ENCODE measurements around the gene ARHGAP4.

Gene ARHGAP4

GRCh38 chrX:153963546-153963945 is 37.5 kb upstream of the ARHGAP4 start:
- no peak for DNase-seq (ENCODE audit: low spot score)

- DNase-seq (ENCODE audit: low spot score): no peak
Observed at GRCh38 chrX:153961292-153961691, 35.2 kb upstream of the ARHGAP4 start.

GRCh38 chrX:153960786-153961185 is 34.7 kb upstream of the ARHGAP4 start:
- no peak for DNase-seq (ENCODE audit: low spot score)

- no peak for DNase-seq (ENCODE audit: low spot score)
Observed at GRCh38 chrX:153960077-153960476, 34.0 kb upstream of the ARHGAP4 start.

- DNase-seq (ENCODE audit: low spot score): no peak
Observed at GRCh38 chrX:153959649-153960048, 33.6 kb upstream of the ARHGAP4 start.

GRCh38 chrX:153958605-153959004 is 32.5 kb upstream of the ARHGAP4 start:
- no peak for DNase-seq (ENCODE audit: low spot score)

- DNase-seq (ENCODE audit: low spot score): no peak
Observed at GRCh38 chrX:153957224-153957623, 31.2 kb upstream of the ARHGAP4 start.

GRCh38 chrX:153956044-153956907 is 30.2 kb upstream of the ARHGAP4 start:
- no peak for DNase-seq (ENCODE audit: low spot score)

GRCh38 chrX:153955228-153955732 is 29.2 kb upstream of the ARHGAP4 start:
- DNase-seq (ENCODE audit: low spot score): no peak

GRCh38 chrX:153954558-153955227 is 28.6 kb upstream of the ARHGAP4 start:
- DNase-seq (ENCODE audit: low spot score): no peak

- no peak for DNase-seq (ENCODE audit: low spot score)
Observed at GRCh38 chrX:153953892-153954557, 28.0 kb upstream of the ARHGAP4 start.

GRCh38 chrX:153953342-153953830 is 27.3 kb upstream of the ARHGAP4 start:
- peak; percentile 45 for DNase-seq (ENCODE audit: low spot score)

- DNase-seq (ENCODE audit: low spot score): no peak
Observed at GRCh38 chrX:153952373-153953026, 26.4 kb upstream of the ARHGAP4 start.

GRCh38 chrX:153951683-153952372 is 25.8 kb upstream of the ARHGAP4 start:
- no peak for DNase-seq (ENCODE audit: low spot score)

GRCh38 chrX:153950127-153950526 is 24.1 kb upstream of the ARHGAP4 start:
- no peak for DNase-seq (ENCODE audit: low spot score)

- DNase-seq (ENCODE audit: low spot score): no peak
Observed at GRCh38 chrX:153948847-153949805, 23.1 kb upstream of the ARHGAP4 start.

GRCh38 chrX:153948002-153948466 is 22.0 kb upstream of the ARHGAP4 start:
- DNase-seq (ENCODE audit: low spot score): no peak

- peak; percentile 70 for DNase-seq (ENCODE audit: low spot score)
Observed at GRCh38 chrX:153947009-153947769, 21.1 kb upstream of the ARHGAP4 start.

All from SW480 (cell line).